Urinary bladder (tissue), 4 donors: ENCODE data around the gene TACO1. TPM values are rescaled to one million over a fixed set of nuclear protein-coding genes. Genes with fewer than 3 reads are reported as not detected.

Source experiments
- DNase-seq: peaks from one replicate; pipeline ENCODE4 v3.0.0-alpha.2; 2015; ENCODE audit errors: extremely low spot score
- H3K27ac ChIP-seq: one replicate; pipeline ENCODE4 v1.5.1; 2013; ENCODE audit warnings: low read depth, mild to moderate bottlenecking, moderate library complexity
- H3K36me3 ChIP-seq: one replicate; pipeline ENCODE4 v1.6.1; 2013; ENCODE audit warnings: mild to moderate bottlenecking, moderate library complexity; ENCODE audit not compliant: insufficient read depth
- H3K4me1 ChIP-seq: one replicate; pipeline ENCODE4 v1.6.1; 2013; ENCODE audit warnings: mild to moderate bottlenecking, moderate library complexity; ENCODE audit not compliant: insufficient read depth
- H3K4me3 ChIP-seq: one replicate; pipeline ENCODE4 v1.5.1; 2013; ENCODE audit warnings: low read depth, low read length
- WGBS: extraction: QIAGEN DNeasy Blood & Tissue Kit; methylation state at CpG from one replicate; pipeline ENCODE4 v1.1.7; 2013; 5-methylcytosine and 5-hydroxymethylcytosine counted together
- polyA plus RNA-seq: library from polyadenylated mRNA; stranded (reverse); fragments of 200-250 nt; gene quantifications from one replicate; pipeline ENCODE4 v1.2.3, GENCODE V29; 2013
- total RNA-seq: library from RNA; depleted of rRNA; stranded (reverse); fragments of >200 nt; gene quantifications from one replicate; pipeline ENCODE4 v1.2.3, GENCODE V29; 2014
- donor health status: healthy with polysubstance abuse.
- donor health status: healthy.

Gene TACO1
- total and polyA plus RNA-seq, 2 donors, result 6.7 to 18.0 TPM

GRCh38 chr17:63578769-63579111 lies 22.0 kb upstream of the TACO1 start:
- no peak for DNase-seq
- Histone ChIP-seq H3K4me3 (no peak overlapping the region), H3K4me1 (no peaks in the 10 kb centered on the region), H3K27ac (no peak overlapping the region), H3K36me3 (no peaks in the 10 kb centered on the region)
- WGBS, result 79% methylated on average over 5 of the region's 5 CpGs

- no peaks in the 10 kb centered on the region for H3K36me3 ChIP-seq
- WGBS, result 69% methylated on average over 11 of the region's 11 CpGs
Observed at GRCh38 chr17:63579633-63580032, 21.1 kb upstream of the TACO1 start.

GRCh38 chr17:63587770-63588169 lies 12.9 kb upstream of the TACO1 start:
- 89% methylated on average over 5 of the region's 5 CpGs for WGBS
- DNase-seq, result no peak
- no peak overlapping the region for H3K27ac ChIP-seq
- H3K4me3 ChIP-seq, result no peak overlapping the region
- peaks cover 3% of the 10 kb centered on the region for H3K36me3 ChIP-seq
- no peaks in the 10 kb centered on the region for H3K4me1 ChIP-seq

More at GRCh38 chr17:63579633-63580032, 21.1 kb upstream of the TACO1 start:
- Histone ChIP-seq H3K27ac (no peak overlapping the region), H3K4me3 (no peak overlapping the region), H3K4me1 (no peaks in the 10 kb centered on the region)
- DNase-seq, result no peak

GRCh38 chr17:63588797-63589196 lies 11.9 kb upstream of the TACO1 start:
- no peak for DNase-seq
- H3K4me1 ChIP-seq, result no peaks in the 10 kb centered on the region
- 89% methylated on average over 11 of the region's 11 CpGs for WGBS
- H3K36me3 ChIP-seq, result peaks cover 3% of the 10 kb centered on the region
- H3K27ac ChIP-seq, result no peak overlapping the region
- H3K4me3 ChIP-seq, result no peak overlapping the region

GRCh38 chr17:63589646-63590045 lies 11.0 kb upstream of the TACO1 start:
- peaks cover 3% of the 10 kb centered on the region for H3K36me3 ChIP-seq
- H3K27ac ChIP-seq, result no peak overlapping the region
- 95% methylated on average over 1 of the region's 1 CpG for WGBS
- no peak for DNase-seq
- no peaks in the 10 kb centered on the region for H3K4me1 ChIP-seq
- H3K4me3 ChIP-seq, result no peak overlapping the region

- H3K36me3 ChIP-seq, result peaks cover 1% of the 10 kb centered on the region
- H3K4me1 ChIP-seq, result no peaks in the 10 kb centered on the region
- H3K27ac ChIP-seq, result no peak overlapping the region
- DNase-seq, result no peak
- WGBS, result 79% methylated on average over 3 of the region's 3 CpGs
- H3K4me3 ChIP-seq, result no peak overlapping the region
Observed at GRCh38 chr17:63592797-63593196, 7.9 kb upstream of the TACO1 start.

GRCh38 chr17:63595132-63595531 lies 5.6 kb upstream of the TACO1 start:
- Histone ChIP-seq H3K36me3 (peaks cover 1% of the 10 kb centered on the region), H3K4me1 (no peaks in the 10 kb centered on the region), H3K4me3 (no peak overlapping the region), H3K27ac (no peak overlapping the region)
- DNase-seq, result no peak
- 96% methylated on average over 3 of the region's 3 CpGs for WGBS

- Histone ChIP-seq H3K4me3 (no peak overlapping the region), H3K36me3 (no peaks in the 10 kb centered on the region), H3K4me1 (no peaks in the 10 kb centered on the region), H3K27ac (no peak overlapping the region)
- no peak for DNase-seq
- WGBS, result 66% methylated on average over 6 of the region's 6 CpGs
Observed at GRCh38 chr17:63596856-63597586, 3.7 kb upstream of the TACO1 start.

GRCh38 chr17:63598281-63598680 lies 2.4 kb upstream of the TACO1 start:
- Histone ChIP-seq H3K36me3 (no peaks in the 10 kb centered on the region), H3K27ac (no peak overlapping the region), H3K4me1 (no peaks in the 10 kb centered on the region), H3K4me3 (no peak overlapping the region)
- DNase-seq, result no peak
- WGBS, result 80% methylated on average over 2 of the region's 2 CpGs

GRCh38 chr17:63601439-63602371 lies 1.0 kb downstream of the TACO1 start:
- no peak for DNase-seq
- 51% methylated on average over 9 of the region's 9 CpGs for WGBS

GRCh38 chr17:63609816-63610573 lies 9.3 kb downstream of the TACO1 start:
- Histone ChIP-seq H3K4me1 (no peaks in the 10 kb centered on the region), H3K36me3 (peaks cover 4% of the 10 kb centered on the region), H3K4me3 (no peak overlapping the region), H3K27ac (no peak overlapping the region)
- WGBS, result 87% methylated on average over 6 of the region's 6 CpGs
- DNase-seq, result no peak

More at GRCh38 chr17:63601439-63602371, 1.0 kb downstream of the TACO1 start:
- Histone ChIP-seq H3K27ac (peak overlapping the region; percentile 91), H3K36me3 (peaks cover 4% of the 10 kb centered on the region), H3K4me1 (no peaks in the 10 kb centered on the region), H3K4me3 (peak overlapping the region; percentile 97)

GRCh38 chr17:63610854-63611253 lies 10.2 kb downstream of the TACO1 start:
- Histone ChIP-seq H3K27ac (no peak overlapping the region), H3K4me3 (no peak overlapping the region), H3K4me1 (no peaks in the 10 kb centered on the region), H3K36me3 (peaks cover under 1% of the 10 kb centered on the region)
- WGBS, result 94% methylated on average over 10 of the region's 10 CpGs
- DNase-seq, result no peak

- 82% methylated on average over 3 of the region's 3 CpGs for WGBS
- DNase-seq, result no peak
- Histone ChIP-seq H3K4me3 (no peak overlapping the region), H3K36me3 (no peaks in the 10 kb centered on the region), H3K27ac (no peak overlapping the region), H3K4me1 (no peaks in the 10 kb centered on the region)
Observed at GRCh38 chr17:63611354-63611753, 10.7 kb downstream of the TACO1 start.
